ENCODE data around the gene GALNT12. TPM values are rescaled to one million over a fixed set of nuclear protein-coding genes. Genes with fewer than 3 reads are reported as not detected.

The GALNT12 gene
- total RNA-seq, 2 donors from 2014 or later: 9.0 to 10.2 TPM

GRCh38 chr9:98775831-98776441 is 31.5 kb upstream of the GALNT12 start:
- Histone ChIP-seq H3K36me3 (no peaks in the 10 kb centered on the region), H3K4me1 (replicated peaks) (no peaks in the 10 kb centered on the region), H3K4me3 (no peak overlapping the region), H3K27ac (no peak overlapping the region), H3K9me3 (no peaks in the 10 kb centered on the region), H3K27me3 (replicated peaks; ENCODE audit: insufficient read depth) (no peaks in the 10 kb centered on the region)
- no peak for DNase-seq (ENCODE audit: low spot score)
- WGBS: 39% methylated on average over 8 of the region's 8 CpGs
- TF ChIP-seq POLR2A (IDR thresholded peaks at IDR 0.05) (no peak), CTCF (IDR thresholded peaks at IDR 0.05) (peak; percentile 37 to 61 (median 40))
- intact Hi-C loops (cut with DNase I): loop anchor here (2.0 kb wide), 1 partner anchor 461 kb away; no protein-coding TSS in a partner anchor

- Histone ChIP-seq H3K27me3 (replicated peaks; ENCODE audit: insufficient read depth) (no peaks in the 10 kb centered on the region), H3K4me3 (no peak overlapping the region), H3K9me3 (no peaks in the 10 kb centered on the region), H3K36me3 (no peaks in the 10 kb centered on the region), H3K4me1 (replicated peaks) (no peaks in the 10 kb centered on the region), H3K27ac (no peak overlapping the region)
- 97% methylated on average over 4 of the region's 4 CpGs for WGBS
- TF ChIP-seq CTCF (IDR thresholded peaks at IDR 0.05): no peak
- TF ChIP-seq POLR2A (IDR thresholded peaks at IDR 0.05): no peak
- no peak for TF ChIP-seq POLR2AphosphoS5 (IDR thresholded peaks at IDR 0.05)
- no peak for DNase-seq (ENCODE audit: low spot score)
- intact Hi-C loops (cut with DNase I): no loop called here
These were observed 29.9 kb upstream of the GALNT12 start for GRCh38 chr9:98777618-98778017.

- Histone ChIP-seq H3K9me3 (no peaks in the 10 kb centered on the region), H3K27me3 (replicated peaks; ENCODE audit: insufficient read depth) (no peaks in the 10 kb centered on the region), H3K36me3 (no peaks in the 10 kb centered on the region), H3K4me1 (replicated peaks) (no peaks in the 10 kb centered on the region), H3K27ac (no peak overlapping the region), H3K4me3 (no peak overlapping the region)
- no peak for TF ChIP-seq CTCF (IDR thresholded peaks at IDR 0.05)
- no peak for TF ChIP-seq POLR2AphosphoS5 (IDR thresholded peaks at IDR 0.05)
- TF ChIP-seq POLR2A (IDR thresholded peaks at IDR 0.05): no peak
- DNase-seq (ENCODE audit: low spot score): no peak
- intact Hi-C loops (cut with DNase I): no loop called here
- 96% methylated on average over 7 of the region's 8 CpGs for WGBS
These were observed 29.2 kb upstream of the GALNT12 start for GRCh38 chr9:98778251-98778650.

GRCh38 chr9:98778711-98779530 is 28.5 kb upstream of the GALNT12 start:
- intact Hi-C loops (cut with DNase I): no loop called here
- H3K27ac ChIP-seq: no peak overlapping the region
- no peaks in the 10 kb centered on the region for H3K36me3 ChIP-seq
- TF ChIP-seq POLR2A (IDR thresholded peaks at IDR 0.05): no peak
- peak; percentile 51 for TF ChIP-seq POLR2AphosphoS5 (IDR thresholded peaks at IDR 0.05)
- no peak for TF ChIP-seq CTCF (IDR thresholded peaks at IDR 0.05)
- no peak for DNase-seq (ENCODE audit: low spot score)
- no peaks in the 10 kb centered on the region for H3K9me3 ChIP-seq
- WGBS: 68% methylated on average over 8 of the region's 8 CpGs
- no peak overlapping the region for H3K4me3 ChIP-seq
- H3K4me1 ChIP-seq (replicated peaks): no peaks in the 10 kb centered on the region
- no peaks in the 10 kb centered on the region for H3K27me3 ChIP-seq (replicated peaks; ENCODE audit: insufficient read depth)

Measured in prostate gland (tissue), 2 donors.